Measurements from ENCODE around the gene EXOC3L4. TPM values are rescaled to one million over a fixed set of nuclear protein-coding genes. Genes with fewer than 3 reads are reported as not detected.

The EXOC3L4 gene
- total and polyA plus RNA-seq, 9 of the 15 experiments (the other 6 are each of a cell fraction or from before 2014, with no cell fraction given), result 0.10 to 6.7 (median 0.98) TPM; not detected in 1

DNA sequence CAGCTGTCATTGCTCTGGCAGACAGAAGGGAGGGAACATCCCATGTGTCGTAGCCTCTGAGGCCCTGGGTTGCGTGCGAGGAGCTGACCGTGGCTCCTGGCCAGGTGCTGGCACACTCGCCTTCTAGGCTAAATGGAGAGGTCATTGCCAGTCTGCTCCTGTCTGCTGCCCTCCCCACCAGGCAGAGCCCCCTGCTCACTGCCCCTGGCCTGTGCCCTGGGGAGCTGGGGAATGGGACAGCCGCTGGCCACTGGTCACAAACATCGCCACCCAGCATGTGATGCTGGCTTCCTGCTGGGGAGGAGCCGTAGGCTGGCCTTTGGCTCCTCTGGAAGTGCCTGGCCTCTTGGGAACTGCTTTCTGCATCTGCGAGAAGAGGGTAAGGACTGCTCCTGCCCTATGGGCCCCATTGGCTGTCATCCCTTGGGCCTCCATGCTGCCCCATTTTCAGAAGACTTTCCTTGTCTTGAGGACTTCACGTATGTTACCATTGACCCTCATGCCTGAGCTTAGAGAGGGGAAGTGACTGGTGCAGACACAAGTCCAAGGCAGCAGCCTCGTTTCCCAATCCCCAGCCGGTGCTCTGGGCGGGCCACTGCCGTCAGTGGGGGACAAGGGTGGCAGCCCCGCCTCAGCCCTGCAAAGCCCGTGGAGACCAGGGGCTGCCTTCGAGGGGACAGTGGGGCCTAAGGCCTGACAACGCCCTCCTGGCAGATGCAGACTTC is 26.8 kb downstream of the EXOC3L4 start (continued):
- TF ChIP-seq HMGN3 (IDR thresholded peaks at IDR 0.05; ENCODE audit: borderline replicate concordance, extremely low read depth, insufficient read length, low read depth, low read length), result peak; percentile 35

DNA sequence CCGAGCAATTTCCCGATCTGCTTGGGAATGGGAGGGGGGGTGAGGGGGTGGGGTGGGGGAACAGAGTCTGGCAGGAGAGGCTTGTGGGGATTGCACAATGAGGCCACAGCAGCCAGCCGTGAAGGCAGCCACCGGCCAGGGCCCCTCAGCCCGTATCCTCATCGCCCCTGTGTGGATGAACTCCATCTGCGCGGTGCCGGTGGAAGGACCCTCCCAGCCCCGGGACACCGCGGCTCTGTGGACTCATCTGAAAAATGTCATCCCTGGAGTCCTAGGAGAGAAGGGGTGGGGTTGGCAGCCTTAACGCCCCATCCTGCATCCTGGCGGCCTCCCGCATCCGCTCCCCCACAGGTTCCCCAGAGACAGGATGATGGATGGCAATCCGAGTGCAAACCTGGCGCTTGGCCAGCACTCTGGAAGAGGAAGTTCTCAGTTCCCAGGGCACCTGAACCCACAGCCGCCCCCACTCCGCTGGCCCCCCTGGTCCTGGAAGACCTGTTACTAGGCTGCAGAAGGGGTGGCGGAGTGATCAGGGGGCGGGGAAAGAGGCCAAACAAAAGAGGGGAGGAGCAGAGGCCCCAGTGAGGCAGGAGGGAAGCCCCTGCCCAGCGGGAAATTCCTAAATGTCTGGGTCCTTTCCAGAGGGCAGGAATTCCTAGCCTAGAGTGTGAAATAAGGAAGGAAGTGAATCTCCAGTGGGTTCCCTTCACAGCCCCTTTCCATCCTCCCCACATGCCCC is 27.5 kb downstream of the EXOC3L4 start:
- peak overlapping the region; percentile 80 for H2AFZ ChIP-seq (ENCODE audit: low read depth, low read length)
- H3K27me3 ChIP-seq (ENCODE audit: control insufficient read depth in 2 of 2, insufficient read depth in 2 of 2, low read length in 2 of 2), result no peaks in the 10 kb centered on the region
- H3K4me1 ChIP-seq (replicated peaks in 1 of 2; ENCODE audit: control insufficient read depth in 2 of 2, insufficient read depth in 2 of 2, low read length in 2 of 2), result peaks cover 29 to 85% of the 10 kb centered on the region in 2 experiments
- H3K36me3 ChIP-seq (ENCODE audit: control insufficient read depth, insufficient read depth, low read length), result peaks cover 14% of the 10 kb centered on the region; the same call in 1 of the 3 replicates
- intact Hi-C loops (cut with micrococcal nuclease), result no loop called here
- peak overlapping the region; percentile 72 for H3K4me2 ChIP-seq (ENCODE audit: insufficient read depth, low read length)
- H4K20me1 ChIP-seq (replicated peaks; ENCODE audit: control insufficient read depth, insufficient read depth, low read length), result no peaks in the 10 kb centered on the region
- in situ Hi-C loops (cut with MboI), result no loop called here
- peak overlapping the region; percentile 64 to 94; a peak in 3 of 4 replicates for H3K9ac ChIP-seq (ENCODE audit: insufficient read depth in 1 of 2, low read depth in 2 of 2, low read length in 2 of 2)
- ATAC-seq, result peak; percentile 44
- H3K4me3 ChIP-seq, result no peak overlapping the region
- H3K9me1 ChIP-seq (ENCODE audit: control insufficient read depth, insufficient read depth, low read length), result no peaks in the 10 kb centered on the region
- POLR2A ChIA-PET, result interaction anchor here (0.5 kb wide), 1 partner anchor 418 kb away, joined by 3 read pairs; no protein-coding TSS in a partner anchor
- WGBS (ENCODE audit: insufficient coverage, low coverage, missing lambda C conversion rate), result 5% methylated on average over 14 of the region's 23 CpGs
- CTCF ChIA-PET (ENCODE audit: low intra/inter-chr PET ratio), result no interaction called here
- no peak for FAIRE-seq
- H3K79me2 ChIP-seq (ENCODE audit: control insufficient read depth, insufficient read depth, low read length), result peaks cover 21% of the 10 kb centered on the region
- no TSS peak for BruUV-seq (replicated peaks)
- H3K9me3 ChIP-seq (replicated peaks; ENCODE audit: control insufficient read depth, insufficient read depth, low read depth, low read length), result no peaks in the 10 kb centered on the region
- H3K27ac ChIP-seq (ENCODE audit: extremely low read depth, low read depth, low read length), result peak overlapping the region; percentile 81; the same call in 2 of the 3 replicates
- DNase-seq (ENCODE audit: extremely low read depth in 1 of 4, low spot score in 3 of 4), result peak; percentile 62 to 90 (median 68)
- TF ChIP-seq, protein P1, sequence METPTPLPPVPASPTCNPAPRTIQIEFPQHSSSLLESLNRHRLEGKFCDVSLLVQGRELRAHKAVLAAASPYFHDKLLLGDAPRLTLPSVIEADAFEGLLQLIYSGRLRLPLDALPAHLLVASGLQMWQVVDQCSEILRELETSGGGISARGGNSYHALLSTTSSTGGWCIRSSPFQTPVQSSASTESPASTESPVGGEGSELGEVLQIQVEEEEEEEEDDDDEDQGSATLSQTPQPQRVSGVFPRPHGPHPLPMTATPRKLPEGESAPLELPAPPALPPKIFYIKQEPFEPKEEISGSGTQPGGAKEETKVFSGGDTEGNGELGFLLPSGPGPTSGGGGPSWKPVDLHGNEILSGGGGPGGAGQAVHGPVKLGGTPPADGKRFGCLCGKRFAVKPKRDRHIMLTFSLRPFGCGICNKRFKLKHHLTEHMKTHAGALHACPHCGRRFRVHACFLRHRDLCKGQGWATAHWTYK (CRISPR knock-in tag; IDR thresholded peaks at IDR 0.05), result no peak
- TF ChIP-seq ZNF668 (CRISPR knock-in tag; IDR thresholded peaks at IDR 0.05) (no peak), RBM34 (IDR thresholded peaks at IDR 0.05; ENCODE audit: borderline replicate concordance, insufficient read depth, low read length) (no peak), CBX3 (IDR thresholded peaks at IDR 0.05; ENCODE audit: borderline replicate concordance in 1 of 2, low read length in 2 of 2) (no peak), CBX2 (IDR thresholded peaks at IDR 0.05; ENCODE audit: insufficient read depth, low read length, poor library complexity, severe bottlenecking) (no peak), PTRF (tag; IDR thresholded peaks at IDR 0.05) (no peak), SMARCC2 (IDR thresholded peaks at IDR 0.05; ENCODE audit: low read depth) (no peak), C11orf30 (IDR thresholded peaks at IDR 0.05; ENCODE audit: low read depth) (no peak), ZNF274 (IDR thresholded peaks at IDR 0.05; ENCODE audit: borderline replicate concordance, low read depth, low read length) (no peak), MTA2 (IDR thresholded peaks at IDR 0.05; ENCODE audit: low read depth) (no peak), RCOR1 (IDR thresholded peaks at IDR 0.05; ENCODE audit: borderline replicate concordance in 1 of 2, low read depth in 2 of 2, low read length in 2 of 2) (peak in 1 of 2 experiments; percentile 96; a peak in 2 of 4 replicates)
- TF ChIP-seq, protein P2, sequence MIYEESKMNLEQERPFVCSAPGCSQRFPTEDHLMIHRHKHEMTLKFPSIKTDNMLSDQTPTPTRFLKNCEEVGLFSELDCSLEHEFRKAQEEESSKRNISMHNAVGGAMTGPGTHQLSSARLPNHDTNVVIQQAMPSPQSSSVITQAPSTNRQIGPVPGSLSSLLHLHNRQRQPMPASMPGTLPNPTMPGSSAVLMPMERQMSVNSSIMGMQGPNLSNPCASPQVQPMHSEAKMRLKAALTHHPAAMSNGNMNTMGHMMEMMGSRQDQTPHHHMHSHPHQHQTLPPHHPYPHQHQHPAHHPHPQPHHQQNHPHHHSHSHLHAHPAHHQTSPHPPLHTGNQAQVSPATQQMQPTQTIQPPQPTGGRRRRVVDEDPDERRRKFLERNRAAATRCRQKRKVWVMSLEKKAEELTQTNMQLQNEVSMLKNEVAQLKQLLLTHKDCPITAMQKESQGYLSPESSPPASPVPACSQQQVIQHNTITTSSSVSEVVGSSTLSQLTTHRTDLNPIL (CRISPR knock-in tag; IDR thresholded peaks at IDR 0.05), result no peak
- TF ChIP-seq, protein P3, sequence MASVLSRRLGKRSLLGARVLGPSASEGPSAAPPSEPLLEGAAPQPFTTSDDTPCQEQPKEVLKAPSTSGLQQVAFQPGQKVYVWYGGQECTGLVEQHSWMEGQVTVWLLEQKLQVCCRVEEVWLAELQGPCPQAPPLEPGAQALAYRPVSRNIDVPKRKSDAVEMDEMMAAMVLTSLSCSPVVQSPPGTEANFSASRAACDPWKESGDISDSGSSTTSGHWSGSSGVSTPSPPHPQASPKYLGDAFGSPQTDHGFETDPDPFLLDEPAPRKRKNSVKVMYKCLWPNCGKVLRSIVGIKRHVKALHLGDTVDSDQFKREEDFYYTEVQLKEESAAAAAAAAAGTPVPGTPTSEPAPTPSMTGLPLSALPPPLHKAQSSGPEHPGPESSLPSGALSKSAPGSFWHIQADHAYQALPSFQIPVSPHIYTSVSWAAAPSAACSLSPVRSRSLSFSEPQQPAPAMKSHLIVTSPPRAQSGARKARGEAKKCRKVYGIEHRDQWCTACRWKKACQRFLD (CRISPR knock-in tag; IDR thresholded peaks at IDR 0.05), result no peak
